ENCODE results near the gene SCN3A. TPM values are rescaled to one million over a fixed set of nuclear protein-coding genes. Genes with fewer than 3 reads are reported as not detected.

The SCN3A gene
- total RNA-seq, 5 donors from 2014 or later (not counting 1 experiment from before 2014, with no cell fraction given) = 0.06 to 0.48 (median 0.30) TPM

Other genes with a start within 250 kb of the SCN3A start
- gene SLC38A11, start 248.5 kb downstream of the SCN3A start, total RNA-seq = under 1 TPM in 2 of 5 donors, not detected in 3; 0.38 to 0.72 TPM
- not detected for gene SCN2A, start 35.4 kb upstream of the SCN3A start, total RNA-seq

All from T-cell (primary cell).